Smooth muscle cell (in vitro differentiated cells): ENCODE data around the gene MBD1. TPM values are rescaled to one million over a fixed set of nuclear protein-coding genes. Genes with fewer than 3 reads are reported as not detected.
A peak's percentile ranks its signal among the peaks of the same experiment; 100 is the strongest.

Experiments
- DNase-seq: peaks from one replicate; lab custom pipeline; 2025; ENCODE audit not compliant: unreplicated experiment; lab: John Stamatoyannopoulos, UW
- H2AFZ ChIP-seq: fragments of 200-600 bp; sonication (generic); 2 replicates; pipeline ENCODE4 v1.6.0; 2016; ENCODE audit warnings: antibody characterized with exemption, low read depth, mild to moderate bottlenecking
- H3F3A ChIP-seq: fragments of 200-600 bp; sonication (generic); 2 replicates; pipeline ENCODE4 v1.6.0; 2017; ENCODE audit warnings: antibody characterized with exemption, low read depth
- H3K27ac ChIP-seq: fragments of 200-600 bp; sonication (generic); 2 replicates; pipeline ENCODE4 v1.5.1; 2016; ENCODE audit warnings: low read depth, mild to moderate bottlenecking
- H3K27me3 ChIP-seq: fragments of 200-600 bp; sonication (generic); 2 replicates; pipeline ENCODE4 v1.6.1; 2016; ENCODE audit warnings: low read depth, mild to moderate bottlenecking
- H3K36me3 ChIP-seq: fragments of 200-600 bp; sonication (generic); 2 replicates; pipeline ENCODE4 v1.5.1; 2016; ENCODE audit warnings: low read depth
- H3K4me1 ChIP-seq: fragments of 200-600 bp; sonication (generic); 2 replicates; pipeline ENCODE4 v1.5.1; 2016; ENCODE audit warnings: low read depth
- H3K4me2 ChIP-seq: fragments of 200-600 bp; sonication (generic); 2 replicates; pipeline ENCODE4 v1.6.0; 2016; ENCODE audit warnings: mild to moderate bottlenecking
- H3K4me3 ChIP-seq: fragments of 200-600 bp; sonication (generic); 2 replicates; pipeline ENCODE4 v1.5.1; 2016; ENCODE audit warnings: mild to moderate bottlenecking
- H3K79me2 ChIP-seq: fragments of 200-600 bp; sonication (generic); 2 replicates; pipeline ENCODE4 v1.6.0; 2016; ENCODE audit warnings: low read depth, mild to moderate bottlenecking
- H3K9ac ChIP-seq: fragments of 200-600 bp; sonication (generic); 2 replicates; pipeline ENCODE4 v1.6.0; 2016; ENCODE audit warnings: low read depth
- H3K9me3 ChIP-seq: fragments of 200-600 bp; sonication (generic); replicated peaks from 2 replicates; pipeline ENCODE4 v1.5.1; 2016; ENCODE audit warnings: low read depth
- H4K20me1 ChIP-seq: fragments of 200-600 bp; sonication (generic); 2 replicates; pipeline ENCODE4 v1.6.0; 2016; ENCODE audit warnings: low read depth
- WGBS: methylation state at CpG from one replicate; pipeline ENCODE4 v1.1.7; 2016; ENCODE audit warnings: low lambda C conversion rate; 5-methylcytosine and 5-hydroxymethylcytosine counted together
- polyA plus RNA-seq: library from polyadenylated mRNA; unstranded; fragments of >200 nt; fragmentation: Nextera tagmentation; extraction: Ambion mirVana; gene quantifications from 2 replicates; pipeline ENCODE4 v1.2.1, GENCODE V29; 2016
- total RNA-seq: library from RNA; depleted of rRNA; stranded (reverse); fragments of >200 nt; gene quantifications from 2 replicates; pipeline ENCODE4 v1.2.3, GENCODE V29; 2014
- TF ChIP-seq, protein P1 (sequence below): fragments of 200-600 bp; sonication (generic); IDR thresholded peaks from 2 replicates; pipeline ENCODE4 v1.5.1; 2017; ENCODE audit warnings: borderline replicate concordance, mild to moderate bottlenecking, antibody characterized with exemption; ENCODE audit not compliant: insufficient read depth, poor library complexity, severe bottlenecking

The MBD1 gene
- total and polyA plus RNA-seq, 2 experiments from 2014 or later: 40.3 to 49.8 TPM

DNA sequence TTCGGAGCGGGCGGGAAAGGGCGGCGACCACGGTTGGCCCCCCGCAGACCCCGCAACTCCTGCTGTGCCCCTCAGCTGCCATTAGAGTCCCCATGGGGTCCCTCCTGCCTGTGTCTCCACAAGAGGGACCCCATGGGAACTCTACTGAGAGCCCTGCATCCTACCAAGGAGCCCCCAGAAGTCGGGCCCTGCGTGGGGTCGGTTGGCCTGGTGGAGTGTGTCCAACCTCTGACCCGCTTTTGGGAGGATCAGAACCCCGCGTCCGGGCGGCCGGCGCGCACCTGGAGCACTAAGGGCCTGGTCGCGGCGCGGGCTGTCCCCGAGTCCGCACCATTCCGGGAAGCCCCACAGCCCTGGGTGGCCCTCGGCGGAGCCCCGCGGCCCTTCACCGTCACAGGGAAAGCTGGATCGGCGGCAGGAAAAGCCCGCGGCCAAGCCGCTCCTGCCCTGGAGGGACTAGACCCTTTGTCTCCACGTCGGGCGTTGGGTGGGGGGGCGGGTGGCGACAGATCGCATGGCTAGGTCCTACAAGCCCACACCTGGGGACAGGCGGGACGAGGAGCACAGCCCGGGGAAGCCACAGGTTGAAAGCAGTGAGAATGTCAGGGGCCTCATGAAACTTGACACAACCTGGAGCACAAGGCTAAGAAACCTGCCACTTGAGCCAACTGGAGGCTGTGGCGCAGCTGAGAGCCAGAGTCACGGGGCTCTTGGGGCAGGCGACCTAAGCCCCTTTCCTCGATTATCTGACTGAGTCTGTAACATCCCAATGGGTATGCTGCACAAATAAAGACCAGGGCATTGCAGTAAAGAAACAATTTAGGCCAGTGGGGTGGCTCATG, 17.3 kb upstream of the MBD1 start:
- H3K4me1 ChIP-seq: no peaks in the 10 kb centered on the region
- no peak overlapping the region for H3K9ac ChIP-seq
- H3K27me3 ChIP-seq: no peaks in the 10 kb centered on the region
- no peaks in the 10 kb centered on the region for H3K9me3 ChIP-seq
- no peaks in the 10 kb centered on the region for H3K36me3 ChIP-seq
- no peak overlapping the region for H3K27ac ChIP-seq
- no peaks in the 10 kb centered on the region for H3K79me2 ChIP-seq
- 94% methylated on average over 37 of the region's 49 CpGs for WGBS
- DNase-seq: no peak
- TF ChIP-seq, protein P1, sequence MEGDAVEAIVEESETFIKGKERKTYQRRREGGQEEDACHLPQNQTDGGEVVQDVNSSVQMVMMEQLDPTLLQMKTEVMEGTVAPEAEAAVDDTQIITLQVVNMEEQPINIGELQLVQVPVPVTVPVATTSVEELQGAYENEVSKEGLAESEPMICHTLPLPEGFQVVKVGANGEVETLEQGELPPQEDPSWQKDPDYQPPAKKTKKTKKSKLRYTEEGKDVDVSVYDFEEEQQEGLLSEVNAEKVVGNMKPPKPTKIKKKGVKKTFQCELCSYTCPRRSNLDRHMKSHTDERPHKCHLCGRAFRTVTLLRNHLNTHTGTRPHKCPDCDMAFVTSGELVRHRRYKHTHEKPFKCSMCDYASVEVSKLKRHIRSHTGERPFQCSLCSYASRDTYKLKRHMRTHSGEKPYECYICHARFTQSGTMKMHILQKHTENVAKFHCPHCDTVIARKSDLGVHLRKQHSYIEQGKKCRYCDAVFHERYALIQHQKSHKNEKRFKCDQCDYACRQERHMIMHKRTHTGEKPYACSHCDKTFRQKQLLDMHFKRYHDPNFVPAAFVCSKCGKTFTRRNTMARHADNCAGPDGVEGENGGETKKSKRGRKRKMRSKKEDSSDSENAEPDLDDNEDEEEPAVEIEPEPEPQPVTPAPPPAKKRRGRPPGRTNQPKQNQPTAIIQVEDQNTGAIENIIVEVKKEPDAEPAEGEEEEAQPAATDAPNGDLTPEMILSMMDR: no peak
- H3F3A ChIP-seq: no peaks in the 10 kb centered on the region
- peak overlapping the region; percentile 57 for H3K4me3 ChIP-seq
- H2AFZ ChIP-seq: peak overlapping the region; percentile 98
- H3K4me2 ChIP-seq: peak overlapping the region; percentile 96
- no peaks in the 10 kb centered on the region for H4K20me1 ChIP-seq

DNA sequence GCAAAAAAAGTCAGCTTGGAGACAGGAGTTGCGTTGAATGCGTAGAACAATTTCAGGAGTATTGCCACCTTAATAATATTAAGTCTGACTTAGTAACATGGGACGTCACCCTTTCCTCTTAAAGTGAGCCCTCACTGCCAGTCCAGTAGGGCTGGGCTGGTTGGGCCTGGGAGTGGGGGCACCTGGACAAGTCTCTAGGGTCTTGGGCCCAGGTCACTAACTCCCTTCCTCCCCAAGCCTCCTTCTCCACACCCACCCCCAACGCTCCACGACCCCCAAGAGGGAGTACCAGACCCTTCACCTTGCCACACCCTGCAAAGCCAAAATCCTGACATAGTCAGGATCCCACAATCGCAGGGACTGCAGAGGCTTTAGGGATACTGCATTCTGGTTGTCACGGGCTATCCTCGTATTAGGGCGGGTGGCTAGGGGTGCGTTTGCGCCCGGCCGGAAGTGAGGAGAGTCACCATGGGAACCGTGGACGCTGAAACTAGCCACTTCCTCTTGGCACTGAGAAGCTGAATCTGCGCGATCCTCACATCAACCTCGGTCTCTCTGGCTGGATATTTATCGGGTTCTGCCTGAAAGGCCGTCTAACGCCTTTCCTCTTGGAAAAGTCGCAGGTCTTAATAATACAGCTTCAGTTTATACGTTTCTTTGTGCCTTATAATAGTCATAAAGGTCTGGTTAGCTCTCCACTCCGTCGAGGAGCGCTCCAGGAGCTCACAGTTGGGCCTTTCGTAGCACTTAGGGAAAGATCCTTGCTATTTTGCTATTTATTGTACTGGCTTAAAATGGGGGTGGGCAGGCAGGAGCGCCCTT, 16.5 kb upstream of the MBD1 start:
- Histone ChIP-seq H3K9me3 (no peaks in the 10 kb centered on the region), H2AFZ (peak overlapping the region; percentile 98), H3F3A (no peaks in the 10 kb centered on the region), H3K4me1 (no peaks in the 10 kb centered on the region), H3K27ac (no peak overlapping the region), H3K27me3 (no peaks in the 10 kb centered on the region), H4K20me1 (no peaks in the 10 kb centered on the region), H3K4me2 (peak overlapping the region; percentile 96), H3K9ac (no peak overlapping the region), H3K4me3 (peak overlapping the region; percentile 57), H3K79me2 (no peaks in the 10 kb centered on the region), H3K36me3 (no peaks in the 10 kb centered on the region)
- DNase-seq: no peak
- WGBS: 36% methylated on average over 28 of the region's 28 CpGs
- TF ChIP-seq, protein P1: no peak

DNA sequence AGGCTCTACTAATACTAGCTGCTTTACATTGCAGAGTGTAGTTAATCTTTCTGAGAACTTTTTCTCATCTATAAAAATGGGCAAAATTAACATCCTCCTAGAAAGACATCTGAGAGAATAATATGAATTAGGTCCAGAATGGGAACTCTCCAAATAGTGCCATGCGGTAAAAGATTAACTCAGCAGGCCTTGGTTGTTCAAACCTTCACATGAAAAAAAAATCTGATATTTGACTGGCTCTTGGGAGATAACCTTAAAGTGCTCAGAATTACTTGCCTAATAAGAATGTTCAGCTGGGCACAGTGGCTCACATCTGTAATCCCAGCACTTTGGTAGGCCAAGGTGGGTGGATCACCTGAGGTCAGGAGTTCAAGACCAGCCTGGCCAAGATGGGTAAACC, 11.7 kb upstream of the MBD1 start:
- WGBS: 93% methylated on average over 1 of the region's 1 CpG
- Histone ChIP-seq H3K4me2 (no peak overlapping the region), H3K79me2 (no peaks in the 10 kb centered on the region), H3F3A (no peaks in the 10 kb centered on the region), H2AFZ (no peak overlapping the region), H3K27me3 (no peaks in the 10 kb centered on the region), H3K9me3 (no peaks in the 10 kb centered on the region), H3K36me3 (no peaks in the 10 kb centered on the region), H3K9ac (no peak overlapping the region), H3K4me3 (no peak overlapping the region), H3K4me1 (peaks cover 4% of the 10 kb centered on the region), H4K20me1 (no peaks in the 10 kb centered on the region), H3K27ac (no peak overlapping the region)
- no peak for DNase-seq
- TF ChIP-seq, protein P1: no peak
